Naive thymus-derived CD8-positive, alpha-beta T cell (primary cell): ENCODE measurements around the gene DUSP16. TPM values are rescaled to one million over a fixed set of nuclear protein-coding genes. Genes with fewer than 3 reads are reported as not detected.
"Not testable (repeated sequence)": the region's sequence is repeated elsewhere in the genome, so short reads cannot be mapped to it uniquely, and the experiment has no call there.

ENCODE experiments used
- ATAC-seq, 2 donors: fragments of 150-1000 bp; cut with Tn5 transposase in 1 of 2; sonication (Bioruptor Pico), chemical (Tn5 transposase) in 1 of 2; 1 replicate in 1 of 2; 2 replicates in 1 of 2; pipeline ENCODE4 v1.10.0; 2021; ENCODE audit warnings: mild to moderate bottlenecking in 2 of 2, moderate library complexity in 2 of 2
- POLR2A ChIA-PET: fragments of 350-600 bp; sonication (Branson Sonifier 250); formaldehyde crosslinking; loops from one replicate; lab custom pipeline; 2021; ENCODE audit warnings: antibody characterized with exemption; lab: Charles Lee
- DNase-seq, 10 donors: peaks; one replicate each; pipeline versions ENCODE4 v3.0.0 to v3.0.0-alpha.2; 2020 to 2022
- H3K27ac Mint-ChIP-seq, 10 donors: one replicate each; pipeline ENCODE4 v1.8.0; 2020 to 2022; ENCODE audit warnings: mild to moderate bottlenecking in 10 of 10, mixed read lengths in 10 of 10, moderate library complexity in 4 of 10, inconsistent platforms in 1 of 10
- H3K27me3 Mint-ChIP-seq, 5 donors: one replicate each; pipeline ENCODE4 v1.8.0; 2021 to 2022; ENCODE audit warnings: mixed read lengths in 5 of 5
- H3K36me3 Mint-ChIP-seq, 3 donors: one replicate each; pipeline ENCODE4 v1.8.0; 2020 to 2022; ENCODE audit warnings: mixed read lengths in 3 of 3, mild to moderate bottlenecking in 2 of 3, inconsistent platforms in 1 of 3
- H3K4me1 Mint-ChIP-seq, 4 donors: one replicate each; pipeline ENCODE4 v1.8.0; 2021 to 2022; ENCODE audit warnings: mixed read lengths in 4 of 4
- H3K4me3 Mint-ChIP-seq, 10 donors: one replicate each; pipeline ENCODE4 v1.8.0; 2020 to 2022; ENCODE audit warnings: mild to moderate bottlenecking in 10 of 10, mixed read lengths in 10 of 10, moderate library complexity in 6 of 10, inconsistent platforms in 1 of 10
- H3K9me3 Mint-ChIP-seq, 9 donors: one replicate each; pipeline ENCODE4 v1.8.0; 2020 to 2022; ENCODE audit warnings: mixed read lengths in 9 of 9, mild to moderate bottlenecking in 3 of 9, inconsistent platforms in 1 of 9, moderate library complexity in 1 of 9
- polyA plus RNA-seq, 3 donors: library from polyadenylated mRNA; unstranded; fragments of 300-500 nt; fragmentation: Illumina TruSeq; gene quantifications; one replicate each; pipeline ENCODE4 v1.2.3, GENCODE V29; 2021
- total RNA-seq, 8 experiments: library from RNA in 2 of 8; stranded (reverse) in 2 of 8; gene quantifications; one replicate each; pipeline ENCODE4 v1.2.3 and lab custom pipeline; 2021 to 2026

Gene DUSP16
- total and polyA plus RNA-seq, 5 experiments from 2014 or later = 4.5 to 30.4 (median 4.7) TPM

DNA sequence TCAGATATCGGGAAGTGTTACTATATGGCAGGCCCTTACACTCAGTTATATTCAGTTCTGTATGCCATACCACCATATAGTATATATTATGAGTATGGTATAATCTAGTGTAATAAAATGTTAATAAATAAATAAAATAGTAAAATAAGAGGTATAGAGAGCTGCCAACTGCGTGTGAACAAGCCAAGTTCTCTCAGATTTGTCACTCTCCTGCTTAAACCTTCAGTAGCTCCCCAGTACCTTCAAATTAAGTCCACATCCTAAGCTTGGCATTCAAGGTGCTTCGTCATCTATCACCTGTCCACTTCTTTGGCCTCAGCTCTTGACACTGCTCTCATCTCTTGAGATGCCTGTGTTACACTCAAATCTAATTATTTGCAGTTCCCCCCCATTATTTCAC is 36.2 kb upstream of the DUSP16 start:
- Mint-ChIP-seq H3K4me1 (no peaks in the 10 kb centered on the region), H3K27me3 (peaks cover 0 to 8% (median 0%) of the 10 kb centered on the region in 5 donors), H3K4me3 (no peak overlapping the region), H3K36me3 (no peaks in the 10 kb centered on the region), H3K9me3 (peaks cover 0 to 1% (median 0%) of the 10 kb centered on the region in 9 donors), H3K27ac (peak overlapping the region in 1 of 10 donors; percentile 64)
- DNase-seq (no peak), ATAC-seq (no peak)
- POLR2A ChIA-PET = no interaction called here

DNA sequence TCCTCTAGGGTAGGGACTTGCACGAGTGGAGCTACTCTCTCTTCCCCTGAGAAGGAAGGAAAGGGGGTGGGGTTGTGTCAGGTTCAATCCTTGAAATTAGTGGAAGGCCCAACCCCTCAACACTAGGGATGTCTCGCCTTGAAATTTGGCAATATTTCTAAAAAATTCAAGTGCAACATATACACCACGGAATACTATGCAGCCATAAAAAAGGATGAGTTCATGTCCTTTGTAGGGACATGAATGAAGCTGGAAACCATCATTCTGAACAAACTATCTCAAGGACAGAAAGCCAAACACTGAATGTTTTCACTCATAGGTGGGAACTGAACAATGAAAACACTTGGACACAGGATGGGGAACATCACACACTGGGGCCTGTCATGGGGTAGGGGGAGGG is 33.9 kb upstream of the DUSP16 start:
- H3K4me3 Mint-ChIP-seq, ATAC-seq, DNase-seq, H3K36me3 Mint-ChIP-seq, H3K27me3 Mint-ChIP-seq, H3K27ac Mint-ChIP-seq, H3K9me3 Mint-ChIP-seq, H3K4me1 Mint-ChIP-seq: not testable (repeated sequence)
- POLR2A ChIA-PET = interaction anchor here (0.6 kb wide), 1 partner anchor 17 kb away, joined by 5 read pairs; no protein-coding TSS in a partner anchor

DNA sequence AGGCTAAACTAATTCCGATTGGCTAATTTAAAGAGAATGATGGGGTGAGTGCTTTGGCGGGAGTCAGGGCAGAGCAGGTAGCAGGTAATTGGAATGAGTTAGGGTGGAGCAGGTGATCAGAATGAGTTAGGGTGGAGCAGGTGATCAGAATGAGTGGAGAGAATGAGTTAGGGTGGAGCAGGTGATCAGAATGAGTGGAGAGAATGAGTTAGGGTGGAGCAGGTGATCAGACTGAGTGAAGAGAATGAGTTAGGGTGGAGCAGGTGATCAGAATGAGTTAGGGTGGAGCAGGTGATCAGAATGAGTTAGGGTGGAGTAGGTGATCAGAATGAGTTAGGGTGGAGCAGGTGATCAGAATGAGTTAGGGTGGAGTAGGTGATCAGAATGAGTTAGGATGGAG is 33.3 kb upstream of the DUSP16 start:
- H3K27ac Mint-ChIP-seq = peak overlapping the region in 1 of 10 donors; percentile 46
- H3K4me3 Mint-ChIP-seq, H3K36me3 Mint-ChIP-seq, H3K9me3 Mint-ChIP-seq, H3K4me1 Mint-ChIP-seq, DNase-seq, H3K27me3 Mint-ChIP-seq, ATAC-seq, POLR2A ChIA-PET: not testable (repeated sequence)

DNA sequence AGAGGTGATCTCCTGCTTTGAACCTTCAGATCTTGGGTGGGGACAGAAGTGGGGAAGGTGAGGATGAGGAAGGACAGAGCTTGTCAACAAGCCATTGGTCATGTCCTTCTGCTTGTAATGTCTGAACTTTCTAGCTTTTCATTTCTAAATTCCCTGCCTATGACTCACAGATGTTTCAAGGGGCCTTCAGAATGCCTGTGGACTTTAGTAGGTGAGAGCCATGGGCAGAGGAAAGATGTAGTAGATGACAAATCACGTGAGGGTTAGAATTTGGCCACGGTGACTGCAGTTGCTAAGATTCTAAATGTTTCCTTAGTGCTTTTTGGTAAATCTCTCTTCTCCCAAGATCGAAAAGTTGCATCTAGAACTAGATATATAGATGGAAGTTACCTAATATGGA is 30.3 kb upstream of the DUSP16 start:
- POLR2A ChIA-PET = no interaction called here
- Mint-ChIP-seq H3K4me1 (peaks cover 2 to 14% (median 6%) of the 10 kb centered on the region in 4 donors), H3K36me3 (no peaks in the 10 kb centered on the region), H3K4me3 (no peak overlapping the region), H3K9me3 (peaks cover 0 to 3% (median 0%) of the 10 kb centered on the region in 9 donors), H3K27ac (peak overlapping the region in 1 of 10 donors; percentile 49), H3K27me3 (peaks cover 0 to 9% (median 2%) of the 10 kb centered on the region in 5 donors)
- ATAC-seq (no peak), DNase-seq (no peak)

DNA sequence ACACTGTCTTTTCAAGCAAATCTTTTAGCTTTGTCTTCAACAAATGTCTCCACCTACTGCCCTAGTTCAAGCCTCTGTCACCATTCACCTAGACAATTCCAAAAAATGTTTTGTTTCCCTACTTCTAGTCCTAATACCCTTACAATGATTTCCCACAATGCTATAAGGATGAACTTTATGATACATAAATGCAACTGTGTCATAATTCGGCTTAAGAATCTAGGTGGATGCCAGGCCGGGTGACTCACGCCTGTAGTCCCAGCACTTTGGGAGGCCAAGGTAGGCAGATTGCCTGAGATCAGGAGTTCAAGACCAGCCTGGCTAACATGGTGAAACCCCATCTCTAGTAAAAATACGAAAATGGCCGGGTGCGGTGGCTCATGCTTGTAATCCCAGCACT is 28.3 kb upstream of the DUSP16 start:
- Mint-ChIP-seq H3K27me3 (peaks cover 0 to 9% (median 2%) of the 10 kb centered on the region in 5 donors), H3K27ac (peak overlapping the region in 1 of 10 donors; percentile 7), H3K36me3 (no peaks in the 10 kb centered on the region), H3K9me3 (peaks cover 0 to 3% (median 0%) of the 10 kb centered on the region in 9 donors), H3K4me1 (peaks cover 2 to 14% (median 6%) of the 10 kb centered on the region in 4 donors), H3K4me3 (no peak overlapping the region)
- ATAC-seq = no peak
- POLR2A ChIA-PET = no interaction called here
- no peak for DNase-seq

DNA sequence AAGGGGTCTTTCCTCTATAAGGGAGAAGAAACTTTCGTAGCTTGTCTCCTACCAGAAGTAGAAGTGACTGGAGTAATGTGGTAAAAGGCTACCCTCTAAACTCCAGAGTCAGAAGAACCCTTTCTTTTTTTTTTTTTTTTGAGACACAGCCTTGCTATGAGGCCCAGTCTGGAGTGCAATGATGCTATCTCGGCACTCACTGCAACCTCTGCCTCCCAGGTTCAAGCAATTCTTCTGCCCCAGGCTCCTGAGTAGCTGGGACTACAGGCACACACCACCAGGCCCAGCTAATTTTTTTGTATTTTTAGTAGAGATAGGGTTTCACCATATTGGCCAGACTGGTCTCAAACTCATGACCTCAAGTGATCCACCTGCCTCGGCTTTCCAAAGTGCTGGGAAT is 25.8 kb upstream of the DUSP16 start:
- H3K27me3 Mint-ChIP-seq, H3K9me3 Mint-ChIP-seq, ATAC-seq, H3K27ac Mint-ChIP-seq, DNase-seq, H3K36me3 Mint-ChIP-seq, H3K4me3 Mint-ChIP-seq: not testable (repeated sequence)
- H3K4me1 Mint-ChIP-seq = peaks cover 2 to 14% (median 6%) of the 10 kb centered on the region in 4 donors
- POLR2A ChIA-PET = interaction anchor here (0.7 kb wide), 1 partner anchor 27 kb away, joined by 3 read pairs; no protein-coding TSS in a partner anchor

DNA sequence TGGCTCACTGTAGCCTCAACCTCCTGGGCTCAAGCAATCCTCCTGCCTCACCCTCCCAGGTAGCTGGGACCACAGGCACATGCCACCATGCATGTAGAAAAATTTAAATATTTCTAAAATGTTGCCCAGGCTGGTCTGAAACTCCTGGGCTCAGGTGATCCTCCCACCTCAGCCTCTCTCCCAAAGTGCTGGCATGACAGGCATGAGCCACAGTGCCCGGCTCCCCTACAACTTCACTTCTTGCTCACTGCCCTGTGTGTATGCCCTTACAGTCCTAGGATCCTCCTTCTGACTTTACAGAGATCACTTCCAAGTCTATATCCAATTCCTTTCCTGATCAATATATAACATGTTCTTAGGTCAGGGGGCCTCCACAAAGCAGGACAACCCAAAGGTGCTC is 25.2 kb upstream of the DUSP16 start:
- no peak overlapping the region for H3K27ac Mint-ChIP-seq
- DNase-seq (no peak), ATAC-seq (no peak)
- H3K36me3 Mint-ChIP-seq = no peaks in the 10 kb centered on the region
- H3K4me3 Mint-ChIP-seq = no peak overlapping the region
- POLR2A ChIA-PET = interaction anchor here (0.7 kb wide), 1 partner anchor 27 kb away, joined by 3 read pairs; no protein-coding TSS in a partner anchor
- H3K4me1 Mint-ChIP-seq = peaks cover 2 to 14% (median 6%) of the 10 kb centered on the region in 4 donors
- peaks cover 0 to 3% (median 0%) of the 10 kb centered on the region in 9 donors for H3K9me3 Mint-ChIP-seq
- H3K27me3 Mint-ChIP-seq = peaks cover 0 to 10% (median 5%) of the 10 kb centered on the region in 5 donors

DNA sequence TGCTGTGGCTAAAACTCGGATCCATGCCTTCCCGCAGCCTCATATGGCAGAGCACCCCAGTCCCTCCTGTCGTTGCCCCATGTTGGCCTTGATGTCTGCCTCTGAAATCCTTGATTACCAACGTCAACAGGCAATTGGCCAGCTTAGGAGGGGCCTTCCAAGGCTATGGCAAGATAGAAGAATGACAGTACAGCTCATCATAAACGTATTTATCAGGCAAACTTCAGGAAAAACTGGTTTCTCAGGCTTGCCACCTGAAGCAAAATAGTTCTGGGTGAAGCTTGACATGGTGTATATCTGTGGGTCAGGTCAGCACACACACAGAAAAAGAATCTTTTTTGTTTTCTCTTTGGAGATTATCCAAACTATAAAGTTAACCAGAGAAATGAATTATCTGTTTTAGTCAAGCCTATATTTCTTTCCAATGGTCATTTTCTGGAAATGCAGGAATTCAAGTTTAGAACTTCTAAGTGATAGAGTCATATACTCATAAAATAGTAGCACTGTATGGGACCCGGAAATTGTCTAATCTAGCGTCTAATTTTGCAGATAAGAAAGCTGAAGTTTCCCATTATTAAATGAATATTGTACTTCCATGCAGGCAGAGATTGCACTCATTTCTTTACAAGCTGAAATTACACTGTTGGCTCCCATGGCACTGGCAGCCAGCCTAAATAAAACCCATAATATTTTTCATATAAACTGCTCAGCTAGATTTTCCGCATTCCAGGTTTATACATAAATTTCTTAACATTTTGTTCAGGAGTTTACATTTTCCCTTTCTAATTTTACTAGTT is 24.4 kb upstream of the DUSP16 start:
- H3K9me3 Mint-ChIP-seq = peaks cover 0 to 3% (median 0%) of the 10 kb centered on the region in 9 donors
- POLR2A ChIA-PET = no interaction called here
- H3K36me3 Mint-ChIP-seq = no peaks in the 10 kb centered on the region
- no peak for ATAC-seq
- H3K27me3 Mint-ChIP-seq = peaks cover 0 to 10% (median 4%) of the 10 kb centered on the region in 5 donors
- no peak overlapping the region for H3K4me3 Mint-ChIP-seq
- DNase-seq = no peak
- no peak overlapping the region for H3K27ac Mint-ChIP-seq
- H3K4me1 Mint-ChIP-seq = peaks cover 2 to 14% (median 8%) of the 10 kb centered on the region in 4 donors

DNA sequence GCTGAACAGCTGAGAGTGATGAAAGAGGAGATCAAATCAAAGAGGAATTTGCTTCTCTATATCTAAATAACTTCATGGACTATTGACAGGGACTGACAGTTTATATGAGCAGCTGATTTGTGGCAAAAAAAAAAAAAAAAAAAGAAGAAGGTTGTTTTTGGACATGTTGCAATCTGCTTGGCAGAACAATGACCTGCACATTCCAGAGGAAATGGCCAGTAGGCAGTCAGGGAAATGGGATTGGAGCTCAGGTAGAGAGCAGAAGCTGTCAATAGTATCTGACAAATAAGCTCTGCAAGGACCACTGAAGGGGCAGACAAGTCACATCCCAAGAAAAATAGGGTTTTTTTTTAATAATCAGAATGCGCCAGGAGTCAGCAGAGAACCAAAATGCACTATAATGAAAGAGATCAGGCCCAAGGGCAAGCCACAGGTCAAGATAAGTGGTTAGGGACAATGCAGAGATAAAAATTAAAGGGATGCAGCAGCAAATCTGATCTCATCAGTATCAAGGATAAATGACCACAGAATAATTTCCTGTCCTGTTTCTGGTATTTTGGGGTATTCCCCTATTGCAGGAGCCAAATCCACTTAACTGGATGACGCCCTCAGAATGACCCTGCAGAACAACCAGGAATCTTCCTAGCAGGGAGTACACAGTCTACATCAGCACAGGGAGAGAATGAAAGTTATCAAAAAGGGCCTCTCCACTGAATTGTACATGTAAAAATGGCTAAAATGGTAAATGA is 22.6 kb upstream of the DUSP16 start:
- Mint-ChIP-seq H3K4me1 (peaks cover 2 to 14% (median 7%) of the 10 kb centered on the region in 4 donors), H3K27ac (no peak overlapping the region), H3K27me3 (peaks cover 0 to 8% (median 2%) of the 10 kb centered on the region in 5 donors), H3K36me3 (no peaks in the 10 kb centered on the region), H3K9me3 (peaks cover 0 to 3% (median 0%) of the 10 kb centered on the region in 9 donors), H3K4me3 (no peak overlapping the region)
- POLR2A ChIA-PET = interaction anchor here (0.6 to 0.7 kb wide), 2 partner anchors 38 to 500 kb away, joined by 3 to 4 read pairs; no protein-coding TSS in a partner anchor
- DNase-seq (no peak), ATAC-seq (no peak)

DNA sequence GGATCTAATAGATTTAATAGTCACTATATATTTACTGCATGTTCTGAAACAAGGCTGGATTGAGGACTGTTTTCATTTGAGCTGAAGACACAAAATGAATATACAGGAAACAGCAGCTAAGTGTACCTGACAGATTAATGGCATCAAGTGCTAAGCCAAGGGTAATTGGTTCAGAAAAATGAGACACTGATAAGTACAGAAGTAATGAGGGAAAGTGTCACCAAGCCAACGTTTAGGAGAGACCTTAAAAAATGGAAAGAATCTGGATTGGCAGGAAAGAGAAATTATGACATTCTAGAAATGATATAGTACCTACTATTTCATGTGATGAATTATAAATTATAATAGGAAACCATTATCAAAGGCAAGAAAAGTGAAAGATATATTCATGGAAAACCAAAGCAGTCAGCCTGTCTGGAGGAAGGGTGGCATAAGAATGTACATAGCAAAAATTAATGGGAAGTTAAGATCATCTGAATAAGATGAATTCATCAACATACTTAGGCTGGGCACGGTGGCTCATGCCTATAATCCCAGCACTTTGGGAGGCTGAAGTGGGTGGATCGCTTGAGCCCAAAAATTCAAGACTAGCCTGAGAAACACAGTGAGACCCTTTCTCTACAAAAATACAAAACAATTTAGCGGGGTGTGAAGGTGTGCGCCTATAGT is 21.0 kb upstream of the DUSP16 start:
- Mint-ChIP-seq H3K27ac (peak overlapping the region in 1 of 10 donors; percentile 47), H3K27me3 (peaks cover 0 to 6% (median 2%) of the 10 kb centered on the region in 5 donors), H3K36me3 (no peaks in the 10 kb centered on the region), H3K4me3 (no peak overlapping the region), H3K4me1 (peaks cover 0 to 8% (median under 1%) of the 10 kb centered on the region in 4 donors), H3K9me3 (no peaks in the 10 kb centered on the region)
- ATAC-seq (no peak), DNase-seq (no peak)
- POLR2A ChIA-PET = no interaction called here

DNA sequence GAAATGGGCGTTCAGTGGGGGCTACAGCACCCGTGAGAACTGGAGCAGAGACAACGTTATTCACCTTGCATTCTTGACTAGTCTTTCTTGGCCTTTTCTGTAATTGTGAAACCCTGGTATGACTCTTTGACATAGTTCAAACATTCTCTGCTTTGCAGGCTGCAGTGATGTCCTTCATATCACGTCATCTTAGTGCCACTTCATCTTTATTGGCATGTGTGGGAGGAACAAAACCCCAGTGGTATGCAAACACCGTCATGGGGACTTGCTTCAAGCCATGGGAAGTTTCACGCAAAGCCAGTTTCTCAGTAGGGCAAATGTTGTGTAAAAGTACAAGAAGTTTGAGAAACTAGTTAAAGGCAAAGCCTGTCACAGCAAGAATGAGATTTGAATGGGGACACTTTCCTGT is 20.2 kb upstream of the DUSP16 start:
- ATAC-seq (no peak), DNase-seq (no peak)
- Mint-ChIP-seq H3K9me3 (no peaks in the 10 kb centered on the region), H3K27me3 (peaks cover 0 to 6% (median under 1%) of the 10 kb centered on the region in 5 donors), H3K27ac (no peak overlapping the region), H3K36me3 (no peaks in the 10 kb centered on the region), H3K4me1 (peaks cover 0 to 8% (median under 1%) of the 10 kb centered on the region in 4 donors), H3K4me3 (no peak overlapping the region)
- POLR2A ChIA-PET = no interaction called here

DNA sequence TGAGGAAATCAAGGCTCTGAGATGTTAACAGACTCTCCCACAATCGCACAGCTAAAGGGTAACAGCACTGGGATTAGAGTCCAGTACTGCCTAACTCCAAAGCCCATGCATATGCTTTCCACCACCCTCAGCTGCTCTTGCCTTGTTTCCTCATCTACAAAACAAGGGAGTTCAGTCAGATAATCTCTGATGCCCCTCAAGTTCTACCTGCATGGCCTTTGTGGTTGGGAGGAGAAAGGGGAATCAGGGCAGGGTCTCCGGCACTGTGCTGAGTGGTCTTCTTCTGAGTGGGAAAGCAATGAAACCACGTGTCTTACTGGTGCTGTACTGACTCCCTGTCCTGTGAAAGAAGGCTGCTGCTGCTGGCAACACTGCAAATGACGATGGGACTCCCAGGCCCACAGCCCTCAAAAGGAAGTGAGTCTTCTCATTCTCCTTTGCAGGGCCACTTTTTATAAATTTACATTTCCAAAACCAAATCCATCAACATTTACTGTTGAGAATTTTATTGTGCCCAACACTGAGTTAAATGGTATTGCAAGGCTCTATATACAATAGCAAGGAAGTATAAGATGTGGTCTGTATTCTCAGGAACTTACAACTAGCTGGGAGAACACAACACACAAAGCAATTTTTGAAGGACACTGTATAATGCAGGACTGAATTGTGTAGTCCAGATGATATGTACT is 19.7 kb upstream of the DUSP16 start:
- DNase-seq (no peak), ATAC-seq (no peak)
- H3K4me1 Mint-ChIP-seq = peaks cover 0 to 8% (median 0%) of the 10 kb centered on the region in 4 donors
- H3K9me3 Mint-ChIP-seq = no peaks in the 10 kb centered on the region
- H3K27ac Mint-ChIP-seq = no peak overlapping the region
- POLR2A ChIA-PET = no interaction called here
- H3K4me3 Mint-ChIP-seq = no peak overlapping the region
- peaks cover 0 to 6% (median 0%) of the 10 kb centered on the region in 5 donors for H3K27me3 Mint-ChIP-seq
- no peaks in the 10 kb centered on the region for H3K36me3 Mint-ChIP-seq
